HCT116 (cell line): ENCODE data around the gene TTC33. TPM values are rescaled to one million over a fixed set of nuclear protein-coding genes. Genes with fewer than 3 reads are reported as not detected.

Experiments used
- ATAC-seq: fragments of 200-7000 bp; cut with Tn5 transposase; 2 replicates; pipeline ENCODE4 v1.9.1; 2020; ENCODE audit warnings: mild to moderate bottlenecking, moderate library complexity
- BruUV-seq: library from RNA; stranded (reverse); fragments of 400-500 nt; replicated peaks from 2 replicates; lab custom pipeline; 2021; lab: Mats Ljungman, UMichigan
- CTCF ChIA-PET: fragments of 300-600 bp; sonication (Branson Sonifier 250); formaldehyde crosslinking; loops from one replicate; lab custom pipeline; 2021; ENCODE audit warnings: antibody characterized with exemption; lab: Charles Lee
- POLR2A ChIA-PET: fragments of 300-600, 350-600 bp; sonication (Branson Sonifier 250); formaldehyde crosslinking; loops from one replicate; lab custom pipeline; 2021; ENCODE audit warnings: antibody characterized with exemption; lab: Charles Lee
- RAD21 ChIA-PET, 2 experiments: fragments of 300-600 bp; sonication (Branson Sonifier 250); formaldehyde crosslinking; loops; one replicate each; lab custom pipeline; 2023; ENCODE audit warnings: low total read pairs in 2 of 2; ENCODE audit not compliant: uncharacterized antibody in 2 of 2, unreplicated experiment in 2 of 2, low non-redundant PET in 1 of 2; lab: Charles Lee
- DNase-seq: peaks from one replicate; pipeline ENCODE4 v3.0.0-alpha.2; 2010; ENCODE audit warnings: low read depth, low spot score
- H2AFZ ChIP-seq: fragments of 200-600 bp; shearing (Covaris generic), sonication (generic); 2 replicates; pipeline ENCODE4 v1.6.1; 2017; ENCODE audit warnings: low read depth, mixed run types, mixed read lengths, antibody characterized with exemption, low read length; ENCODE audit not compliant: poor library complexity, severe bottlenecking
- H3K27ac ChIP-seq: 2 replicates; pipeline ENCODE4 v1.5.1; 2012; ENCODE audit warnings: low read depth, low read length
- H3K27me3 ChIP-seq: fragments of 200-600 bp; sonication (generic); 2 replicates; pipeline ENCODE4 v1.6.1; 2016; ENCODE audit warnings: mixed run types, low read length, mixed read lengths; ENCODE audit not compliant: insufficient read depth
- H3K36me3 ChIP-seq, 2 experiments: fragments of 200-500 bp in 1 of 2; fragments of 200-600 bp in 1 of 2; sonication (Bioruptor generic) in 1 of 2; sonication (generic) in 1 of 2; 2 replicates each; pipeline versions ENCODE4 v1.5.1 to v1.6.1; 2014 to 2016; ENCODE audit warnings: low read length in 2 of 2, inconsistent platforms in 1 of 2, mixed read lengths in 1 of 2, mixed run types in 1 of 2; ENCODE audit not compliant: insufficient read depth in 2 of 2, control insufficient read depth in 1 of 2
- H3K4me1 ChIP-seq, 2 experiments: fragments of 200-600 bp in 1 of 2; sonication (generic) in 1 of 2; 2 replicates each; pipeline versions ENCODE4 v1.5.1 to v1.6.1; 2012 to 2017; ENCODE audit warnings: low read length in 2 of 2, inconsistent platforms in 1 of 2, mild to moderate bottlenecking in 1 of 2, mixed read lengths in 1 of 2, mixed run types in 1 of 2, moderate library complexity in 1 of 2; ENCODE audit not compliant: insufficient read depth in 2 of 2, control insufficient read depth in 1 of 2
- H3K4me2 ChIP-seq: fragments of 200-600 bp; sonication (generic); 2 replicates; pipeline ENCODE4 v1.6.1; 2017; ENCODE audit warnings: mixed run types, low read length, mixed read lengths
- H3K4me3 ChIP-seq, 2 experiments: fragments of 200-600 bp in 1 of 2; sonication (generic) in 1 of 2; replicated peaks in 1 of 2; 2 replicates each; pipeline ENCODE4 v1.5.1; 2011 to 2016; ENCODE audit warnings: low read length in 2 of 2, control low read depth in 1 of 2, low read depth in 1 of 2, mild to moderate bottlenecking in 1 of 2, mixed read lengths in 1 of 2, mixed run types in 1 of 2
- H3K79me2 ChIP-seq: fragments of 200-600 bp; sonication (generic); 2 replicates; pipeline ENCODE4 v1.6.1; 2017; ENCODE audit warnings: mild to moderate bottlenecking, mixed run types, low read length, moderate library complexity, mixed read lengths; ENCODE audit not compliant: insufficient read depth
- H3K9ac ChIP-seq: fragments of 200-600 bp; sonication (generic); 2 replicates; pipeline ENCODE4 v1.6.1; 2016; ENCODE audit warnings: low read length, mixed read lengths
- H3K9me2 ChIP-seq: fragments of 200-600 bp; sonication (generic), shearing (Covaris generic); 2 replicates; pipeline ENCODE4 v1.6.1; 2017; ENCODE audit warnings: mixed run types, mild to moderate bottlenecking, moderate library complexity; ENCODE audit not compliant: insufficient read depth
- H3K9me3 ChIP-seq, 2 experiments: fragments of 200-500 bp in 1 of 2; fragments of 200-600 bp in 1 of 2; sonication (Bioruptor generic) in 1 of 2; sonication (generic) in 1 of 2; 2 replicates each; pipeline ENCODE4 v1.6.1; 2014 to 2017; ENCODE audit warnings: low read length in 2 of 2, mixed read lengths in 2 of 2, inconsistent platforms in 1 of 2, low read depth in 1 of 2, mild to moderate bottlenecking in 1 of 2, mixed run types in 1 of 2, moderate library complexity in 1 of 2; ENCODE audit not compliant: control insufficient read depth in 1 of 2, insufficient read depth in 1 of 2
- H4K20me1 ChIP-seq: fragments of 200-600 bp; sonication (generic), shearing (Covaris generic); 2 replicates; pipeline ENCODE4 v1.6.1; 2017; ENCODE audit warnings: mixed run types, mild to moderate bottlenecking, moderate library complexity; ENCODE audit not compliant: insufficient read depth
- ELF1 ChIP-seq: IDR thresholded peaks from 2 replicates; pipeline ENCODE4 v1.6.1; 2012; ENCODE audit warnings: low read depth, borderline replicate concordance
- EZH2 ChIP-seq: fragments of 200-600 bp; sonication (generic); IDR thresholded peaks from 2 replicates; pipeline ENCODE4 v1.6.1; 2017; ENCODE audit warnings: antibody characterized with exemption, mixed run types
- EZH2phosphoT487 ChIP-seq: fragments of 200-600 bp; IDR thresholded peaks from 2 replicates; pipeline ENCODE4 v1.6.1; 2018; ENCODE audit warnings: antibody characterized with exemption, borderline replicate concordance
- FOSL1 ChIP-seq: IDR thresholded peaks from 2 replicates; pipeline ENCODE4 v1.6.1; 2012; ENCODE audit warnings: low read depth
- MAX ChIP-seq: IDR thresholded peaks from 2 replicates; pipeline ENCODE4 v1.6.1; 2012
- POLR2A ChIP-seq: IDR thresholded peaks from 2 replicates; pipeline ENCODE4 v1.7.0; 2011; ENCODE audit warnings: borderline replicate concordance; ENCODE audit not compliant: insufficient read depth, insufficient read length; ENCODE audit errors: extremely low read depth
- SIN3A ChIP-seq: IDR thresholded peaks from 2 replicates; pipeline ENCODE4 v1.6.1; 2012; ENCODE audit warnings: low read depth
- SP1 ChIP-seq: IDR thresholded peaks from 2 replicates; pipeline ENCODE4 v1.6.1; 2012; ENCODE audit warnings: low read depth
- YY1 ChIP-seq: IDR thresholded peaks from 2 replicates; pipeline ENCODE4 v1.6.1; 2011; ENCODE audit warnings: low read length, low read depth, moderate library complexity, mild to moderate bottlenecking; ENCODE audit not compliant: insufficient replicate concordance; ENCODE audit errors: extremely low read depth
- ZBTB33 ChIP-seq: IDR thresholded peaks from 2 replicates; pipeline ENCODE4 v1.6.1; 2011; ENCODE audit warnings: mild to moderate bottlenecking, low read length, moderate library complexity; ENCODE audit not compliant: insufficient replicate concordance; ENCODE audit errors: extremely low read depth
- ZFX ChIP-seq: fragments of 450-650 bp; IDR thresholded peaks from 2 replicates; pipeline ENCODE4 v1.6.1; 2017
- intact Hi-C: fragments of 100-400 bp; cut with micrococcal nuclease; formaldehyde crosslinking; loops from 2 replicates; pipeline ENCODE4 v1.10.0; 2022
- total RNA-seq: library from RNA; stranded (reverse); gene quantifications from one replicate; pipeline ENCODE4 v1.2.1, GENCODE V29; 2021; ENCODE audit not compliant: unreplicated experiment

TTC33 gene
- total RNA-seq, 1 experiment from 2014 or later = 14.5 TPM

GRCh38 chr5:40774623-40775022 is 18.9 kb upstream of the TTC33 start (continued):
- TF ChIP-seq ZBTB33 (no peak), EZH2 (no peak), SIN3A (no peak), ZFX (no peak), EZH2phosphoT487 (no peak), MAX (no peak), FOSL1 (no peak), ELF1 (no peak), POLR2A (no peak), YY1 (no peak)

- ATAC-seq (no peak), DNase-seq (no peak)
- Histone ChIP-seq H3K79me2 (peaks cover 3% of the 10 kb centered on the region; the same call in 1 of the 2 replicates), H4K20me1 (no peaks in the 10 kb centered on the region; the same call in 1 of the 2 replicates), H3K4me2 (no peak overlapping the region), H3K9me3 (no peaks in the 10 kb centered on the region), H3K36me3 (peaks cover 30 to 39% of the 10 kb centered on the region in 2 experiments; a peak in 3 of 4 replicates), H3K9me2 (no peaks in the 10 kb centered on the region), H3K4me3 (no peak overlapping the region), H3K9ac (no peak overlapping the region), H3K27me3 (no peaks in the 10 kb centered on the region), H3K27ac (no peak overlapping the region), H3K4me1 (no peaks in the 10 kb centered on the region), H2AFZ (no peak overlapping the region)
- intact Hi-C loops = loop anchor here (10.0 kb wide), 1 partner anchor 56 kb away; no protein-coding TSS in a partner anchor
- no TSS peak for BruUV-seq
- CTCF ChIA-PET = no interaction called here
- POLR2A ChIA-PET = no interaction called here
- RAD21 ChIA-PET = no interaction called here
- TF ChIP-seq SP1 = no peak
- no peak for TF ChIP-seq EZH2phosphoT487
- TF ChIP-seq ZBTB33 = no peak
- TF ChIP-seq POLR2A = no peak
- TF ChIP-seq ZFX = no peak
- TF ChIP-seq EZH2 = no peak
Observed at GRCh38 chr5:40770764-40771163, 15.0 kb upstream of the TTC33 start.
